HEK293 (cell line): ENCODE data around the gene DMPK.

ENCODE experiments used
- PBX3 ChIP-seq: sonication (generic); formaldehyde crosslinking; IDR thresholded peaks from 2 replicates; pipeline ENCODE4 v1.8.1; 2022; ENCODE audit warnings: mild to moderate bottlenecking, moderate library complexity, missing genetic modification reagents
- SP7 ChIP-seq: fragments of 450-650 bp; formaldehyde crosslinking; IDR thresholded peaks from 2 replicates; pipeline ENCODE4 v1.5.1; 2016; ENCODE audit warnings: missing biosample characterization, missing genetic modification characterization
- TCF7L2 ChIP-seq: IDR thresholded peaks from 2 replicates; pipeline ENCODE4 v1.6.1; 2011; ENCODE audit warnings: low read depth, mild to moderate bottlenecking, inconsistent platforms, low read length, moderate library complexity, borderline replicate concordance
- ZBTB8A ChIP-seq: fragments of 450-650 bp; formaldehyde crosslinking; IDR thresholded peaks from 2 replicates; pipeline ENCODE4 v1.5.1; 2016; ENCODE audit warnings: missing biosample characterization, missing genetic modification characterization
- ZNF707 ChIP-seq: fragments of 450-650 bp; formaldehyde crosslinking; IDR thresholded peaks from 2 replicates; pipeline ENCODE4 v1.5.1; 2016; ENCODE audit warnings: missing biosample characterization, missing genetic modification characterization
- ZNF785 ChIP-seq: fragments of 450-650 bp; formaldehyde crosslinking; IDR thresholded peaks from 2 replicates; pipeline ENCODE4 v1.5.1; 2016; ENCODE audit warnings: missing biosample characterization, missing genetic modification characterization
- TF ChIP-seq, protein P1 (sequence below): fragments of 450-650 bp; formaldehyde crosslinking; IDR thresholded peaks from 2 replicates; pipeline ENCODE4 v1.5.1; 2016; ENCODE audit warnings: missing biosample characterization, missing genetic modification characterization
- TF ChIP-seq, protein P2 (sequence below): fragments of 450-650 bp; formaldehyde crosslinking; IDR thresholded peaks from 2 replicates; pipeline ENCODE4 v1.5.1; 2016; ENCODE audit warnings: missing biosample characterization, missing genetic modification characterization, borderline replicate concordance

DNA sequence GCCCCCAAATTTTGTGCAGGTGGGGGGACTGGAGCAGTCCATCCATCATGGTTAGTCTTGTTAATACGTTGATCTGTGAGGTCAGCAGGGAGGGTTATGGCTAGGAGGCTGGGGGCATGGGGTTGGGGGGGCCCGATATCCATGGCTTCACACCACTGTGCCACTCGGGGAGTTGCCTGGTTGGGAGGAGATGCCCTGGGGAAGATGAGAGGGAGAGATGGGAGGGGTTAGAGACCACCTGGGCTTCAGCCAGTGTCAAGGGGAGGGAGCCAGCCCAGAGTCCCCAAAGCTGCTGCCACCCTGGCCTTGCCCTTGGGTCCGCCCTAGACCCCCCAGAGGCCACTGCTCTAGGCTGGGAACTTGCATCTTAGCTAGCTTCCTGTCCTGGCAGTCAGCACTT lies 1.8 kb upstream of the DMPK start:
- TF ChIP-seq, protein P1, sequence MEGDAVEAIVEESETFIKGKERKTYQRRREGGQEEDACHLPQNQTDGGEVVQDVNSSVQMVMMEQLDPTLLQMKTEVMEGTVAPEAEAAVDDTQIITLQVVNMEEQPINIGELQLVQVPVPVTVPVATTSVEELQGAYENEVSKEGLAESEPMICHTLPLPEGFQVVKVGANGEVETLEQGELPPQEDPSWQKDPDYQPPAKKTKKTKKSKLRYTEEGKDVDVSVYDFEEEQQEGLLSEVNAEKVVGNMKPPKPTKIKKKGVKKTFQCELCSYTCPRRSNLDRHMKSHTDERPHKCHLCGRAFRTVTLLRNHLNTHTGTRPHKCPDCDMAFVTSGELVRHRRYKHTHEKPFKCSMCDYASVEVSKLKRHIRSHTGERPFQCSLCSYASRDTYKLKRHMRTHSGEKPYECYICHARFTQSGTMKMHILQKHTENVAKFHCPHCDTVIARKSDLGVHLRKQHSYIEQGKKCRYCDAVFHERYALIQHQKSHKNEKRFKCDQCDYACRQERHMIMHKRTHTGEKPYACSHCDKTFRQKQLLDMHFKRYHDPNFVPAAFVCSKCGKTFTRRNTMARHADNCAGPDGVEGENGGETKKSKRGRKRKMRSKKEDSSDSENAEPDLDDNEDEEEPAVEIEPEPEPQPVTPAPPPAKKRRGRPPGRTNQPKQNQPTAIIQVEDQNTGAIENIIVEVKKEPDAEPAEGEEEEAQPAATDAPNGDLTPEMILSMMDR (tag by site-specific recombination) = no peak
- TF ChIP-seq ZBTB8A (tag by site-specific recombination) = no peak
- TF ChIP-seq TCF7L2 = no peak
- TF ChIP-seq, protein P2, sequence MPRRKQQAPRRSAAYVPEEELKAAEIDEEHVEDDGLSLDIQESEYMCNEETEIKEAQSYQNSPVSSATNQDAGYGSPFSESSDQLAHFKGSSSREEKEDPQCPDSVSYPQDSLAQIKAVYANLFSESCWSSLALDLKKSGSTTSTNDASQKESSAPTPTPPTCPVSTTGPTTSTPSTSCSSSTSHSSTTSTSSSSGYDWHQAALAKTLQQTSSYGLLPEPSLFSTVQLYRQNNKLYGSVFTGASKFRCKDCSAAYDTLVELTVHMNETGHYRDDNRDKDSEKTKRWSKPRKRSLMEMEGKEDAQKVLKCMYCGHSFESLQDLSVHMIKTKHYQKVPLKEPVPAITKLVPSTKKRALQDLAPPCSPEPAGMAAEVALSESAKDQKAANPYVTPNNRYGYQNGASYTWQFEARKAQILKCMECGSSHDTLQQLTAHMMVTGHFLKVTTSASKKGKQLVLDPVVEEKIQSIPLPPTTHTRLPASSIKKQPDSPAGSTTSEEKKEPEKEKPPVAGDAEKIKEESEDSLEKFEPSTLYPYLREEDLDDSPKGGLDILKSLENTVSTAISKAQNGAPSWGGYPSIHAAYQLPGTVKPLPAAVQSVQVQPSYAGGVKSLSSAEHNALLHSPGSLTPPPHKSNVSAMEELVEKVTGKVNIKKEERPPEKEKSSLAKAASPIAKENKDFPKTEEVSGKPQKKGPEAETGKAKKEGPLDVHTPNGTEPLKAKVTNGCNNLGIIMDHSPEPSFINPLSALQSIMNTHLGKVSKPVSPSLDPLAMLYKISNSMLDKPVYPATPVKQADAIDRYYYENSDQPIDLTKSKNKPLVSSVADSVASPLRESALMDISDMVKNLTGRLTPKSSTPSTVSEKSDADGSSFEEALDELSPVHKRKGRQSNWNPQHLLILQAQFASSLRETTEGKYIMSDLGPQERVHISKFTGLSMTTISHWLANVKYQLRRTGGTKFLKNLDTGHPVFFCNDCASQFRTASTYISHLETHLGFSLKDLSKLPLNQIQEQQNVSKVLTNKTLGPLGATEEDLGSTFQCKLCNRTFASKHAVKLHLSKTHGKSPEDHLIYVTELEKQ (tag by site-specific recombination) = no peak
- TF ChIP-seq SP7 (tag by site-specific recombination) = no peak
- no peak for TF ChIP-seq ZNF707
- no peak for TF ChIP-seq ZNF785 (tag by site-specific recombination)
- no peak for TF ChIP-seq PBX3
